SK-N-DZ (cell line): Measurements from ENCODE around the gene SLC25A46.
"Not testable (repeated sequence)": the region's sequence is repeated elsewhere in the genome, so short reads cannot be mapped to it uniquely, and the experiment has no call there.

Experiments used
- DNase-seq: peaks from one replicate; pipeline ENCODE4 v3.0.0-alpha.2; 2015; ENCODE audit warnings: low spot score

SLC25A46 gene

GRCh38 chr5:110754181-110754580 is 15.4 kb downstream of the SLC25A46 start:
- DNase-seq, result no peak

- peak; percentile 46 for DNase-seq
Observed at GRCh38 chr5:110757118-110757729, 18.4 kb downstream of the SLC25A46 start.

GRCh38 chr5:110760158-110760557 is 21.4 kb downstream of the SLC25A46 start:
- no peak for DNase-seq

- DNase-seq, result no peak
Observed at GRCh38 chr5:110768138-110768860, 29.5 kb downstream of the SLC25A46 start.

GRCh38 chr5:110769000-110769681 is 30.3 kb downstream of the SLC25A46 start:
- no peak for DNase-seq

- DNase-seq, result no peak
Observed at GRCh38 chr5:110770286-110770685, 31.5 kb downstream of the SLC25A46 start.

- DNase-seq, result no peak
Observed at GRCh38 chr5:110784901-110785300, 46.1 kb downstream of the SLC25A46 start.

- DNase-seq, result no peak
Observed at GRCh38 chr5:110785356-110785755, 46.5 kb downstream of the SLC25A46 start.

- DNase-seq, result not testable (repeated sequence)
Observed at GRCh38 chr5:110788006-110788405, 49.2 kb downstream of the SLC25A46 start.

GRCh38 chr5:110790673-110791072 is 51.9 kb downstream of the SLC25A46 start:
- no peak for DNase-seq

GRCh38 chr5:110802998-110803397 is 64.2 kb downstream of the SLC25A46 start:
- DNase-seq, result no peak

- no peak for DNase-seq
Observed at GRCh38 chr5:110803467-110804326, 64.9 kb downstream of the SLC25A46 start.

- no peak for DNase-seq
Observed at GRCh38 chr5:110807169-110807568, 68.4 kb downstream of the SLC25A46 start.

GRCh38 chr5:110809006-110809405 is 70.2 kb downstream of the SLC25A46 start:
- no peak for DNase-seq
